LNCAP (cell line): ENCODE results near the gene ETV2.

Source experiments
- TF ChIP-seq, protein P1 (sequence below): fragments of 450-650 bp; IDR thresholded peaks from 2 replicates; pipeline ENCODE4 v1.5.1; 2017; ENCODE audit warnings: mild to moderate bottlenecking

The ETV2 gene

DNA sequence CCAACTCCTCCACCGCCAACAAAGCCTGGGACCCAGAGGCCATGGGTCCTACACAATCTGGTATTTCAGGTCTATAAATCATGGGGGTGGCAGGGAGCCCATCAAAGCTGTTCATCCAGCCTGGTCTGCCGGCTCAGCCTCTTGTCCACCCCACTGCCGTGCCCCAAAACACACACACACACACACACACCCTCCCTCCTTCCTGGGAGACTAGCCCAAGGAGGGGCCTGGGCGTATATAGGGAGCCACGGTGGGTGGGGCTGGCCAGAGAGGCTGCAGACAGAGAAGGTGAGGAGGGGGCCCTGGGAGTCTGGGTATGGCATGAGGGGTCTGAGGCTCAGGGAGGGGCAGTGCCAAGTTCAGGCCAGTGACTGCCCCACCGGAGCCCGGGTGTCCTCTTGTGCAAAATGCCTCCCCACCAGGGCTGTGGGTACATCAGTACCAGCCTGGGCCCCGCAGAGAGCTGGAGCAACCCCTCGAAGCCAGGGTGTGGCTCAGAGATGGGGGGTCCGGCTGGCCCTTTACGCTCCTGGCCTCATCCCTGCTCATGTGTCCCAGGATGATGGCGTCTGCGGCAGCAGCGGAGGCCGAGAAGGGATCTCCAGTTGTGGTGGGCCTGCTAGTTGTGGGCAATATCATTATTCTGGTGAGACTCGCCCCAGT, 24.8 kb downstream of the ETV2 start, which contains the start of gene UPK1A:
Gene UPK1A, plus strand, starts transcription at position 267 of the 663 bp plus-strand sequence. Its CDS starts 296 bp downstream, at position 563.
- TF ChIP-seq, protein P1, sequence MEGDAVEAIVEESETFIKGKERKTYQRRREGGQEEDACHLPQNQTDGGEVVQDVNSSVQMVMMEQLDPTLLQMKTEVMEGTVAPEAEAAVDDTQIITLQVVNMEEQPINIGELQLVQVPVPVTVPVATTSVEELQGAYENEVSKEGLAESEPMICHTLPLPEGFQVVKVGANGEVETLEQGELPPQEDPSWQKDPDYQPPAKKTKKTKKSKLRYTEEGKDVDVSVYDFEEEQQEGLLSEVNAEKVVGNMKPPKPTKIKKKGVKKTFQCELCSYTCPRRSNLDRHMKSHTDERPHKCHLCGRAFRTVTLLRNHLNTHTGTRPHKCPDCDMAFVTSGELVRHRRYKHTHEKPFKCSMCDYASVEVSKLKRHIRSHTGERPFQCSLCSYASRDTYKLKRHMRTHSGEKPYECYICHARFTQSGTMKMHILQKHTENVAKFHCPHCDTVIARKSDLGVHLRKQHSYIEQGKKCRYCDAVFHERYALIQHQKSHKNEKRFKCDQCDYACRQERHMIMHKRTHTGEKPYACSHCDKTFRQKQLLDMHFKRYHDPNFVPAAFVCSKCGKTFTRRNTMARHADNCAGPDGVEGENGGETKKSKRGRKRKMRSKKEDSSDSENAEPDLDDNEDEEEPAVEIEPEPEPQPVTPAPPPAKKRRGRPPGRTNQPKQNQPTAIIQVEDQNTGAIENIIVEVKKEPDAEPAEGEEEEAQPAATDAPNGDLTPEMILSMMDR: no peak

DNA sequence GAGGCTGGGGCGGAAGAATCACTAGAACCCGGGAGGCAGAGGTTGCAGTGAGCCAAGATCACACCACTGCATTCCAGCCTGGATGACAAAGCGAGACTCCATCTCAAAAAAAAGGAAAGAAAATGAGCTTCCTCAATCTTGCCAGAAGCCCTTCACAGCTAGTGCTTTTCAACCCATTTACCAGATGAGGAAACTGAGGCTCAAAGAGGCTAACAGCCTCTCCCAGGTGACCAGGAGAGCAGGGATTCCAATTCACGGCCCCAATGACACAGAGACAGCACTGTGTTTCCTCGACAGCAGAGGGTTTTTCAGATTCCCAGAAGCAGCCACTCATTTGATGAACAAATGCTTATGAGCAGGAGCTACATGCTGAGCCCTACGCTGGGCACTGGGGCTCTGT, 28.0 kb downstream of the ETV2 start:
- TF ChIP-seq, protein P1: no peak

DNA sequence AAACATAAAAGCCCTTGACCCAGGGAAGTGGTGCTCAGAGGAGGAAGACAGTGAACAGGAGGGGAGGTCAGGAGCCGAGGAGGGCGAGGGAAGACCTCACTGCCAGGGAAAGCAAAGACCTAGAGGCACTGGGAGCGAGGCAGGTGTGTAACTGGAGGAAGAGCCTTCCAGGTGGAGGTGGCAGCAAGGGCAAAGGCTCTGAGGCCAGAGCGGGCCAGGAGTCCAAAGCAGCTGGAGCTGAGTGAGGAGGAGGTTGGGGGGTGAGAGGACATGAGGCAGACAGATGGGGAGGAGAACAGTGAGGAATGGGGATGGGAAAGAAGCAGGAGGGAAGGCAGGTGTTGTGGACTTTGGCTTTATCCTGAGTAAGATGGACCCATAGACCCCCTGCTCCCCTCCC, 28.4 kb downstream of the ETV2 start:
- TF ChIP-seq, protein P1: no peak

DNA sequence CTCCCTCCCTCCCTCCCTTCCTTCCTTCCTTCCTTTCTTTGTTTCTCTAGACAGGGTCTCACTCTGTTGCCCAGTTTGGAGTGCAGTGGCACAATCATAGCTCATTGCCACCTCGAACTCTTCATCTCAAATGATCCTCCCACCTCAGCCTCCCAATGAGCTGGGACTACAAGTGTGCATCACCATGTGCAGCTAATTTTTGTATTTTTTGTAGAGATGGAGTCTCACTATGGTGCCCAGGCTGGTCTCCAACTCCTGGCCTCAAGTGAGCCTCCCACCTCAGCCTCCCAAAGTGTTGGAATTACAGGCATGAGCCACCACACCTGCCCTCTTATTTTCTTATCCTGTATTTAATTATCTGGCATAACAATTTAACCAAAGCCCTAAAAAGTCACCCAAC, 29.1 kb downstream of the ETV2 start:
- TF ChIP-seq, protein P1: no peak

DNA sequence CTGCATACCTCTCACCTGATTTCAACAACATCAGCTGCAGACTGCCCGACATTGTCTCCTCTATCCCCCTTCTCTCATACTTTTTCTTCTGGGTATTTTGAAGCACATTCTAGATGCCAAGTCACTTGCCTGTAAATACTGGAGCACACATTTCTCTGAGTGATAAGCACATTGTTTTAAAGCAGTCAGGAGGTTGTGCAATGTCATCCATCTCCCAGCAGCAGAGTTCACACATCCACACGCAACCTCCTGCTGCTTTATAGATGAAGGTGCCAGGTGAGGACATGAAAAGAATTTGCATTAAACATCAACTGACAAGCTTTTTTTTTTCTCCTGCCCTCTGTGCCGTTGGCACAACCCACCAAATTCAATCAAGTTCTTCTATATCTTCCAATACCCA, 30.3 kb downstream of the ETV2 start:
- TF ChIP-seq, protein P1: no peak

DNA sequence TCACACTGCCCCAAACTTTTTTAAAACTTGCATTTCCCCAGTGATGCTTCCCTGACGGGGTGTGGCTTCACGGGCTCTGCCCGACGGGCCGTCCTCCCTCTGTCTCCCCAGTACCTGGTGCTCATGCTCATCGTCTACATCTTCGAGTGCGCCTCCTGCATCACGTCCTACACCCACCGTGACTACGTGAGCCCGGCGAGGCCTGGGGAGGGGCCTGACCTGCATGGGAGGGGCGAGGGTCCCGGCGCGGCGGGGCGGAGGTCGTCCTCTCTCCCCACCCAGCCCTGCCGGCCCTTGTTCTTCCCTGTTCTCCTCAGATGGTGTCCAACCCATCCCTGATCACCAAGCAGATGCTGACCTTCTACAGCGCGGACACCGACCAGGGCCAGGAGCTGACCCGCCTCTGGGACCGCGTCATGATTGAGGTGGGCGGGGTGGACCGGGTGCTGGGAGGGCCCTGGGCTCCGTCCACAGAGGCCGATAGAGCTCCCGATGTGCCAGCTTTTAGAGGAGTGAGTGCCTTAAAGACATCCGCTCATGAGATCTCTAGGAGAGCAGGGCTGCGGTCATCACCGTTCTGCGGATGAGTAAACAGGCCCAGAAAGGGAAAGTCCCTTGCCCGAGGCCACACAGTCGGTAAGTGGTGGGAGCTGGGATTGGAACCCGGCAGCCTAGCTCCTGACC, 31.7 kb downstream of the ETV2 start:
- TF ChIP-seq, protein P1: no peak

DNA sequence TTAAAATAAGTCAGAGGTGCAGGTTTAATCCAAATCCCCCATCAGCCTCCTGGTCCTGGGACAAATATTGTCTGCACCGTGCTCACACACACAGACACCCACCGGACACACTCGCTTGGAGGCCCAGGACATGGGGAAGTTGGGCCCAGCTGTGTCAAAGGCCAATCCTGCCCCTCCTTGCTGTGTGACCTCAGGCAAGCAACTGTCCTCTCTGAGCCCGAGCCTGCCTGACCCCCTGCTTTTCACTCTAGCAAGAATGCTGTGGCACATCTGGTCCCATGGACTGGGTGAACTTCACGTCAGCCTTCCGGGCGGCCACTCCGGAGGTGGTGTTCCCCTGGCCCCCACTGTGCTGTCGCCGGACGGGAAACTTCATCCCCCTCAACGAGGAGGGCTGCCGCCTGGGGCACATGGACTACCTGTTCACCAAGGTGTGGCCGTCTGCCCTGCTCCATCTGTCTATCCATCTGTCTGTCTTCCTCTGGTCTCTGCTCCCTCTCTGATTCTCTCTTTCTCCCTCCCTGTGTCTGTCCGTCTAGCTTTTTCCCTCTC, 34.1 kb downstream of the ETV2 start:
- TF ChIP-seq, protein P1: no peak
